ENCODE data around the gene LMX1A. TPM values are rescaled to one million over a fixed set of nuclear protein-coding genes. Genes with fewer than 3 reads are reported as not detected.
A peak's percentile ranks its signal among the peaks of the same experiment; 100 is the strongest.

The LMX1A gene
- total and polyA plus RNA-seq, 2 of the 13 experiments (the other 11 are each of a cell fraction or from before 2014, with no cell fraction given) = 0.07 TPM; not detected in 1

DNA sequence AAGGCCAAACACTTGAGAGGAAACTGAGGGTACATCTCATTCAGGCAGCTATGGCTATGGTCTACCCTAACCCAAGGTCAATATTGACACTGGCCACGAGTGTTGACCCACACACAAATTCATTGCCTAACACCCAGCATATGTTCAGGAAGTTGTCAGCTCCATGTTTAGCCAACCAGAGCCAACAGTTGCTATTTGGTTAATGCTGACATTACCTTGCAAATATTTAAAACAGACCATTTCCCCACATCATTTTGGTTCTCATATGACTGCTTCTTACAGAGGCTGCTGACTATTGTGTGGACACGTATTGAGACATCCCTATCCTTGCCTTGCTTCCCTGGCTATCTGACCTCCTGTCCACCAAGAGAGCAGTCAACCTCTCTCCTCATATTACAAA, 97.3 kb downstream of the LMX1A start (continued):
- TF ChIP-seq, protein P1, sequence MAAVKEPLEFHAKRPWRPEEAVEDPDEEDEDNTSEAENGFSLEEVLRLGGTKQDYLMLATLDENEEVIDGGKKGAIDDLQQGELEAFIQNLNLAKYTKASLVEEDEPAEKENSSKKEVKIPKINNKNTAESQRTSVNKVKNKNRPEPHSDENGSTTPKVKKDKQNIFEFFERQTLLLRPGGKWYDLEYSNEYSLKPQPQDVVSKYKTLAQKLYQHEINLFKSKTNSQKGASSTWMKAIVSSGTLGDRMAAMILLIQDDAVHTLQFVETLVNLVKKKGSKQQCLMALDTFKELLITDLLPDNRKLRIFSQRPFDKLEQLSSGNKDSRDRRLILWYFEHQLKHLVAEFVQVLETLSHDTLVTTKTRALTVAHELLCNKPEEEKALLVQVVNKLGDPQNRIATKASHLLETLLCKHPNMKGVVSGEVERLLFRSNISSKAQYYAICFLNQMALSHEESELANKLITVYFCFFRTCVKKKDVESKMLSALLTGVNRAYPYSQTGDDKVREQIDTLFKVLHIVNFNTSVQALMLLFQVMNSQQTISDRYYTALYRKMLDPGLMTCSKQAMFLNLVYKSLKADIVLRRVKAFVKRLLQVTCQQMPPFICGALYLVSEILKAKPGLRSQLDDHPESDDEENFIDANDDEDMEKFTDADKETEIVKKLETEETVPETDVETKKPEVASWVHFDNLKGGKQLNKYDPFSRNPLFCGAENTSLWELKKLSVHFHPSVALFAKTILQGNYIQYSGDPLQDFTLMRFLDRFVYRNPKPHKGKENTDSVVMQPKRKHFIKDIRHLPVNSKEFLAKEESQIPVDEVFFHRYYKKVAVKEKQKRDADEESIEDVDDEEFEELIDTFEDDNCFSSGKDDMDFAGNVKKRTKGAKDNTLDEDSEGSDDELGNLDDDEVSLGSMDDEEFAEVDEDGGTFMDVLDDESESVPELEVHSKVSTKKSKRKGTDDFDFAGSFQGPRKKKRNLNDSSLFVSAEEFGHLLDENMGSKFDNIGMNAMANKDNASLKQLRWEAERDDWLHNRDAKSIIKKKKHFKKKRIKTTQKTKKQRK (IDR thresholded peaks at IDR 0.05; ENCODE audit: low read length) = no peak
- TF ChIP-seq, protein P2, sequence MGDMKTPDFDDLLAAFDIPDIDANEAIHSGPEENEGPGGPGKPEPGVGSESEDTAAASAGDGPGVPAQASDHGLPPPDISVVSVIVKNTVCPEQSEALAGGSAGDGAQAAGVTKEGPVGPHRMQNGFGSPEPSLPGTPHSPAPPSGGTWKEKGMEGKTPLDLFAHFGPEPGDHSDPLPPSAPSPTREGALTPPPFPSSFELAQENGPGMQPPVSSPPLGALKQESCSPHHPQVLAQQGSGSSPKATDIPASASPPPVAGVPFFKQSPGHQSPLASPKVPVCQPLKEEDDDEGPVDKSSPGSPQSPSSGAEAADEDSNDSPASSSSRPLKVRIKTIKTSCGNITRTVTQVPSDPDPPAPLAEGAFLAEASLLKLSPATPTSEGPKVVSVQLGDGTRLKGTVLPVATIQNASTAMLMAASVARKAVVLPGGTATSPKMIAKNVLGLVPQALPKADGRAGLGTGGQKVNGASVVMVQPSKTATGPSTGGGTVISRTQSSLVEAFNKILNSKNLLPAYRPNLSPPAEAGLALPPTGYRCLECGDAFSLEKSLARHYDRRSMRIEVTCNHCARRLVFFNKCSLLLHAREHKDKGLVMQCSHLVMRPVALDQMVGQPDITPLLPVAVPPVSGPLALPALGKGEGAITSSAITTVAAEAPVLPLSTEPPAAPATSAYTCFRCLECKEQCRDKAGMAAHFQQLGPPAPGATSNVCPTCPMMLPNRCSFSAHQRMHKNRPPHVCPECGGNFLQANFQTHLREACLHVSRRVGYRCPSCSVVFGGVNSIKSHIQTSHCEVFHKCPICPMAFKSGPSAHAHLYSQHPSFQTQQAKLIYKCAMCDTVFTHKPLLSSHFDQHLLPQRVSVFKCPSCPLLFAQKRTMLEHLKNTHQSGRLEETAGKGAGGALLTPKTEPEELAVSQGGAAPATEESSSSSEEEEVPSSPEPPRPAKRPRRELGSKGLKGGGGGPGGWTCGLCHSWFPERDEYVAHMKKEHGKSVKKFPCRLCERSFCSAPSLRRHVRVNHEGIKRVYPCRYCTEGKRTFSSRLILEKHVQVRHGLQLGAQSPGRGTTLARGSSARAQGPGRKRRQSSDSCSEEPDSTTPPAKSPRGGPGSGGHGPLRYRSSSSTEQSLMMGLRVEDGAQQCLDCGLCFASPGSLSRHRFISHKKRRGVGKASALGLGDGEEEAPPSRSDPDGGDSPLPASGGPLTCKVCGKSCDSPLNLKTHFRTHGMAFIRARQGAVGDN (CRISPR knock-in tag; IDR thresholded peaks at IDR 0.05) = no peak
- TF ChIP-seq IKZF1 (IDR thresholded peaks at IDR 0.05) = no peak
- TF ChIP-seq ZNF263 (CRISPR knock-in tag; IDR thresholded peaks at IDR 0.05) = no peak
- no peak for TF ChIP-seq ZNF775 (CRISPR knock-in tag; IDR thresholded peaks at IDR 0.05; ENCODE audit: borderline replicate concordance)
- no peak for TF ChIP-seq CBX2 (IDR thresholded peaks at IDR 0.05; ENCODE audit: low read depth, low read length)
- TF ChIP-seq CBX2 (CRISPR knock-in tag; IDR thresholded peaks at IDR 0.05; ENCODE audit: low read depth) = no peak
- TF ChIP-seq ZFY (CRISPR knock-in tag; IDR thresholded peaks at IDR 0.05) = no peak
- TF ChIP-seq ZBTB8A (CRISPR knock-in tag; IDR thresholded peaks at IDR 0.05; ENCODE audit: borderline replicate concordance, low read depth) = no peak
- TF ChIP-seq U2AF2 (IDR thresholded peaks at IDR 0.05; ENCODE audit: low read depth, low read length) = no peak
- no peak for TF ChIP-seq ZNF766 (CRISPR knock-in tag; IDR thresholded peaks at IDR 0.05; ENCODE audit: borderline replicate concordance)
- no peak for TF ChIP-seq ZSCAN25 (CRISPR knock-in tag; IDR thresholded peaks at IDR 0.05)
- TF ChIP-seq SMARCE1 (IDR thresholded peaks at IDR 0.05; ENCODE audit: borderline replicate concordance) = no peak
- TF ChIP-seq ZNF121 (CRISPR knock-in tag; IDR thresholded peaks at IDR 0.05) = no peak
- TF ChIP-seq RNF2 (conservative IDR thresholded peaks at IDR 0.05; ENCODE audit: low read depth) = no peak
- TF ChIP-seq DR1 (CRISPR knock-in tag; IDR thresholded peaks at IDR 0.05) = no peak
- TF ChIP-seq, protein P3, sequence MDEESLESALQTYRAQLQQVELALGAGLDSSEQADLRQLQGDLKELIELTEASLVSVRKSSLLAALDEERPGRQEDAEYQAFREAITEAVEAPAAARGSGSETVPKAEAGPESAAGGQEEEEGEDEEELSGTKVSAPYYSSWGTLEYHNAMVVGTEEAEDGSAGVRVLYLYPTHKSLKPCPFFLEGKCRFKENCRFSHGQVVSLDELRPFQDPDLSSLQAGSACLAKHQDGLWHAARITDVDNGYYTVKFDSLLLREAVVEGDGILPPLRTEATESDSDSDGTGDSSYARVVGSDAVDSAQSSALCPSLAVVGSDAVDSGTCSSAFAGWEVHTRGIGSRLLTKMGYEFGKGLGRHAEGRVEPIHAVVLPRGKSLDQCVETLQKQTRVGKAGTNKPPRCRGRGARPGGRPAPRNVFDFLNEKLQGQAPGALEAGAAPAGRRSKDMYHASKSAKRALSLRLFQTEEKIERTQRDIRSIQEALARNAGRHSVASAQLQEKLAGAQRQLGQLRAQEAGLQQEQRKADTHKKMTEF (CRISPR knock-in tag; IDR thresholded peaks at IDR 0.05) = no peak
- TF ChIP-seq RXRB (CRISPR knock-in tag; IDR thresholded peaks at IDR 0.05; ENCODE audit: borderline replicate concordance) = no peak
- no peak for TF ChIP-seq POLR2A (IDR thresholded peaks at IDR 0.05; ENCODE audit: insufficient read depth in 1 of 2, low read depth in 2 of 2, low read length in 2 of 2)
- no peak for TF ChIP-seq ZNF790 (CRISPR knock-in tag; IDR thresholded peaks at IDR 0.05; ENCODE audit: borderline replicate concordance)
- TF ChIP-seq HDAC1 (CRISPR knock-in tag; IDR thresholded peaks at IDR 0.05) = peak; percentile 50; the same call in 1 of the 2 replicates
- TF ChIP-seq EP300 (IDR thresholded peaks at IDR 0.05; ENCODE audit: low read depth in 2 of 2, low read length in 2 of 2) = peak in 1 of 2 experiments; percentile 77; a peak in 1 of 4 replicates
- TF ChIP-seq EP300 (CRISPR knock-in tag; IDR thresholded peaks at IDR 0.05; ENCODE audit: borderline replicate concordance) = no peak
- TF ChIP-seq ZNF326 (CRISPR knock-in tag; IDR thresholded peaks at IDR 0.05; ENCODE audit: borderline replicate concordance) = no peak
- TF ChIP-seq ZNF12 (CRISPR knock-in tag; IDR thresholded peaks at IDR 0.05) = no peak
